GM12892 (cell line): ENCODE data around the gene KDM6B. TPM values are rescaled to one million over a fixed set of nuclear protein-coding genes. Genes with fewer than 3 reads are reported as not detected.
A peak's percentile ranks its signal among the peaks of the same experiment; 100 is the strongest.

Source experiments
- DNase-seq: peaks from one replicate; pipeline ENCODE4 v3.0.0; 2011; ENCODE audit not compliant: insufficient read length
- FAIRE-seq: peaks from 2 replicates; lab custom pipeline; 2011; peaks lifted over from hg19 to GRCh38; lab: Jason Lieb, UNC
- POLR2A ChIP-seq: IDR thresholded peaks from 2 replicates; pipeline ENCODE4 v1.6.1; 2011; ENCODE audit warnings: low read depth, low read length, control low read depth
- POLR2AphosphoS5 ChIP-seq: IDR thresholded peaks from 2 replicates; pipeline ENCODE4 v1.6.1; 2011; ENCODE audit warnings: low read depth, low read length, control low read depth
- TAF1 ChIP-seq: IDR thresholded peaks from 2 replicates; pipeline ENCODE4 v1.6.1; 2011; ENCODE audit warnings: low read depth, mild to moderate bottlenecking, control low read depth, low read length, borderline replicate concordance
- polyA plus RNA-seq: library from polyadenylated mRNA; unstranded; fragments of >200 nt; gene quantifications from one replicate; pipeline ENCODE4 v1.2.1, GENCODE V29; 2012; ENCODE audit warnings: missing spikeins, inconsistent platforms; ENCODE audit not compliant: missing spikeins

Gene KDM6B
- 3.9 TPM for polyA plus RNA-seq

DNA sequence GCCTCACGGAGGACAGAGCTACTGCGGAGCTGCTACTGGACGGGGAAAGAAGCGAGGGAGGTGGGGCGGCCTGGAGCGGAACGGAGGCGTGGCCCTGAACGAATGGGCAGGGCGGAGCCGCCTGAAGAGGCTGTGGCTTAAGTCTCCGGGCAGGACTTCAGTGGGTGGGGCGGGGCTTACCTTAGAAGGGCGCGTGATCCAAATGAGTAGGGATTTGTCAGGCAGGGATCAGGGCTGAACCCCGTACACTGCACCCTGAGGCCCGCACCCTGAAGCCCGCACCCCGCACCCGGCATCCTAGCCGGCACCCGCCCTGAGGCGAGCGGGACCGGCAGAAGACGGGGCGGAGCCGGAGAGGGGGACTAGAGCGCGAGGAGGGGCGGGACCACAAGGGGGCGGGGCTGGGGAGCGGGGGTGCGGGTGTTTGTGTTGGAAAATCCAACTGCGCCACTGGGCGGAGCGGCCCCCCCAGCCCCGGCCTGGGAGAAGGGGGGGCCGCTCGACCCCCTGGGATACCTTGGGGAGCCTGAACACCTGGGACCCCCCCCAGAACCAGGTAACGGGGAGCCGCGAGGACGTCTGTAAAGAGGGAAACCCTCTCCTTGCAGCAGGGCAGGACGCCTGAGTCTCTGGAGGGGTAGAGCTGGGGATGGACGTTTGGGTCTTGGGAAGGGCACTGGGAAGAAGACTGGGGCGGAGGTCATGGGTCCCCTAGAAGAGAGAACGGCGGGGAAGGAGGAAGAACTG lies at the start of gene KDM6B:
Gene KDM6B, plus strand, starts transcription at position 423 of the 747 bp plus-strand sequence. CDS start 11,338 bp downstream, outside the sequence.
- DNase-seq (peak; percentile 85), FAIRE-seq (peak; percentile 94)
- no peak for TF ChIP-seq POLR2AphosphoS5
- no peak for TF ChIP-seq POLR2A
- no peak for TF ChIP-seq TAF1

- no peak for TF ChIP-seq POLR2AphosphoS5
- no peak for TF ChIP-seq TAF1
- no peak for TF ChIP-seq POLR2A
- DNase-seq (no peak), FAIRE-seq (no peak)
Observed at GRCh38 chr17:7786866-7787265, 47.2 kb upstream of the KDM6B start.

DNA sequence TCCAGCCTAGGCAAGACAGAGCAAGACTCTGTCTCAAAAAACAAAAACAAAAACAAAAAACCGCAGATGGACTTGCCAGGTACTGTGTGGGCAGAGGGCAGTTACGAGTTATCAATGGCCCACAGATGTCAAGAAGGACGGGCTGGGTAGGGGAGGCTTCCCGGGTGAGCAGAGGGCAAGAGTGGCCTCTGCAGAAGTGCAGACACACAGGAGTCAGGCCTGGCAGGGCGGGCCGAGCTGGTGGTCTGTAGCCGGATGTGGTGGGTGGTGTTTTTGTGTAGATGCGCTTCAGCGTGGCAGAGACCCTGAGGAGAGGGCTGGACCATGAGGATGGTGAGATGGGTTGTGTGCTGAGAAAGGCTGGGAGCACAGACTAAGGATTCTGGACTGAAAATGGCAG lies 44.9 kb upstream of the KDM6B start:
- FAIRE-seq = no peak
- no peak for DNase-seq
- TF ChIP-seq POLR2AphosphoS5 = no peak
- TF ChIP-seq POLR2A = no peak
- no peak for TF ChIP-seq TAF1

- FAIRE-seq (no peak), DNase-seq (no peak)
- TF ChIP-seq TAF1 (no peak), POLR2AphosphoS5 (no peak), POLR2A (no peak)
Observed at GRCh38 chr17:7790150-7790549, 43.9 kb upstream of the KDM6B start.

DNA sequence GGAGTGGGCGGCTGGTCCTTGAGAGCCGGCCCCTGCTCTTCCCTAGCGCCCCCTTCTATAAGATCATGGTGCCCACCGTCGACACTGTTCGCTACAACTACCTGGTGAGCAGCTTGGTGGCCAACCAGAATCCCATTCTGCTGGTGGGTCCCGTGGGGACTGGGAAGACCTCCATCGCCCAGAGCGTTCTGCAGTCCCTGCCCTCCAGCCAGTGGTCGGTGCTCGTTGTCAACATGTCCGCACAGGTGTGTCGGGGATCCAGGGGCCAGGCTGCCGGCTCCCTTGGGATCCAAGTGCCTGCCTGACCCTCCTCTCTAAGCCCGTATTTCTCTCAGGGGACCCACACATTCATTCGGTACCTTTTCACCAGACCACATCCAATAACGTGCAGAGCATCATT lies 41.4 kb upstream of the KDM6B start:
- TF ChIP-seq TAF1 (no peak), POLR2A (no peak), POLR2AphosphoS5 (no peak)
- DNase-seq = no peak
- no peak for FAIRE-seq

- no peak for FAIRE-seq
- no peak for DNase-seq
- TF ChIP-seq POLR2AphosphoS5 (no peak), POLR2A (no peak), TAF1 (no peak)
Observed at GRCh38 chr17:7794075-7794663, 39.8 kb upstream of the KDM6B start.

- no peak for DNase-seq
- TF ChIP-seq POLR2AphosphoS5 (no peak), TAF1 (no peak), POLR2A (no peak)
- FAIRE-seq = no peak
Observed at GRCh38 chr17:7797976-7798375, 36.0 kb upstream of the KDM6B start.

DNA sequence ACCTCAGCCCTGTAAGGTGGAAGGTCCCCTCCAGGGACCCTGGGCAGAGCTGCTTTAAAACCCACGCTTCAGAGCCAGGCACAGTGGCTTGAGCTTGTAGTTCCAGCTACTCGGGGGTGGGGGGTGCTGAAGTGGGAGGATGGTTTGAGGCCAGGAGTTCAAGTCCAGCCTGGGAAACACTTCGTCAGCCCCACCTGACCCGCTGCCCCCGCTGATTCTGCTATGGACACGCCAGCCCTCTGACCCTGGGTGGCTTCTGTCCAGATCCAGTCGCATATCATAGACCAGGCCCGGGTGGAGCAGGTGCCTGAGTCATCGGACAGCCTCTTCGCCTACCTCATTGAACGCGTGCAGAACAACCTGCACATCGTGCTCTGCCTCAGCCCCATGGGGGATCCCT lies 35.2 kb upstream of the KDM6B start:
- FAIRE-seq = no peak
- no peak for DNase-seq
- TF ChIP-seq POLR2A (no peak), POLR2AphosphoS5 (no peak), TAF1 (no peak)

GRCh38 chr17:7803981-7804380 lies 30.0 kb upstream of the KDM6B start:
- TF ChIP-seq POLR2AphosphoS5 (no peak), TAF1 (no peak), POLR2A (no peak)
- DNase-seq (no peak), FAIRE-seq (no peak)

- FAIRE-seq (no peak), DNase-seq (no peak)
- TF ChIP-seq POLR2A (no peak), POLR2AphosphoS5 (no peak), TAF1 (no peak)
Observed at GRCh38 chr17:7806587-7806986, 27.4 kb upstream of the KDM6B start.

GRCh38 chr17:7807206-7807605 lies 26.8 kb upstream of the KDM6B start:
- TF ChIP-seq POLR2AphosphoS5 (no peak), TAF1 (no peak), POLR2A (no peak)
- FAIRE-seq (no peak), DNase-seq (no peak)
